ENCODE measurements around the gene GSAP.

DNA sequence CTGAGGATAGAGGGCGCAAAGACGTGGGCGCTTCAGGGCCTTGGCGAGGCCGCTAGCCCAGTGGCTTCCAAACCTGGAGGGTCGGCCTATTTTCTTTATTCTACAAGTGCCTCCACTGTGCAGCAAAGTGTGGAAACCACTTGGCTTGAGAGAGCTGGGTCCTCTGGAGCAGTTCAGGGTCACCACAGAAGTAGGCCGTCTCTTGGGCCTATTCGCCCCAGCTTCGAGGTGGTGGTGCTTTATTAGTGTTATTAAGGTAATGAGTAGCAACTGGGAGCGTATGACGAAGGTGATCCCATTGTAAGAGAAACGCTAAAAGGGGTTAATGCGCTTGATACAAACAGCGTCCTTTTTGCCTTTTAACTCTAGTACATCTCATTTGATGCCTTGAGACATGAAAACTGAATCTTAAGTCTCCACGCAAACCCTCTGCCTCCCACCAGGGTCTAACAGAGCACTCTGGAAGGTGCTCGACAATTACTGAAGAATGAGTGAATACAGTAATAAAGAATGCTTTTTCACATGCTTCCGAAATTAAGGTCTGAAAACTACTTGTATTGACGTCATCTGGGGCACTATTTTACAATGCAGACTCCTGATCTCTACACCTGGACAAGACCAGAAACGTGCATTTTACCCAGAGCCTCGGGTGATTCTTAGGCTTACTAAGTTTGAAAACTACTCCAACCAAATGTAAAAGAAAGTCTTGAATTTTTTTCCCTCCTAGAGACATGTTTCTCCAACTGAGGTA lies 647 bp upstream of the GSAP start:
- TF ChIP-seq POLR2A (IDR thresholded peaks at IDR 0.05; ENCODE audit: low read depth): no peak
- TF ChIP-seq, protein P1, sequence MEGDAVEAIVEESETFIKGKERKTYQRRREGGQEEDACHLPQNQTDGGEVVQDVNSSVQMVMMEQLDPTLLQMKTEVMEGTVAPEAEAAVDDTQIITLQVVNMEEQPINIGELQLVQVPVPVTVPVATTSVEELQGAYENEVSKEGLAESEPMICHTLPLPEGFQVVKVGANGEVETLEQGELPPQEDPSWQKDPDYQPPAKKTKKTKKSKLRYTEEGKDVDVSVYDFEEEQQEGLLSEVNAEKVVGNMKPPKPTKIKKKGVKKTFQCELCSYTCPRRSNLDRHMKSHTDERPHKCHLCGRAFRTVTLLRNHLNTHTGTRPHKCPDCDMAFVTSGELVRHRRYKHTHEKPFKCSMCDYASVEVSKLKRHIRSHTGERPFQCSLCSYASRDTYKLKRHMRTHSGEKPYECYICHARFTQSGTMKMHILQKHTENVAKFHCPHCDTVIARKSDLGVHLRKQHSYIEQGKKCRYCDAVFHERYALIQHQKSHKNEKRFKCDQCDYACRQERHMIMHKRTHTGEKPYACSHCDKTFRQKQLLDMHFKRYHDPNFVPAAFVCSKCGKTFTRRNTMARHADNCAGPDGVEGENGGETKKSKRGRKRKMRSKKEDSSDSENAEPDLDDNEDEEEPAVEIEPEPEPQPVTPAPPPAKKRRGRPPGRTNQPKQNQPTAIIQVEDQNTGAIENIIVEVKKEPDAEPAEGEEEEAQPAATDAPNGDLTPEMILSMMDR (IDR thresholded peaks at IDR 0.05): peak in 1 of 3 experiments; percentile 16
- no peak for TF ChIP-seq POLR2AphosphoS5 (IDR thresholded peaks at IDR 0.05)

Data from esophagus muscularis mucosa (tissue), 3 donors.